Stimulated activated memory B cell treated with anti-CD40 and anti-IgM and Interleukin-4, amounts not matched to agents 10 μg/mL and 1 μg/mL and 100 μg/mL, for 72 hours (primary cell): ENCODE measurements around the gene BCAM.
"Not testable (repeated sequence)": the region's sequence is repeated elsewhere in the genome, so short reads cannot be mapped to it uniquely, and the experiment has no call there.

ENCODE experiments used
- ATAC-seq: fragments of 150-1000 bp; cut with Tn5 transposase; 2 replicates; pipeline ENCODE4 v1.10.0; 2021
- H3K27ac Mint-ChIP-seq: one replicate; pipeline ENCODE4 v1.8.0; 2022; ENCODE audit warnings: mild to moderate bottlenecking, mixed read lengths
- H3K27me3 Mint-ChIP-seq: one replicate; pipeline ENCODE4 v1.8.0; 2022; ENCODE audit warnings: mixed read lengths
- H3K36me3 Mint-ChIP-seq: one replicate; pipeline ENCODE4 v1.8.0; 2022; ENCODE audit warnings: mixed read lengths
- H3K4me1 Mint-ChIP-seq: one replicate; pipeline ENCODE4 v1.8.0; 2022; ENCODE audit warnings: mixed read lengths
- H3K4me3 Mint-ChIP-seq: one replicate; pipeline ENCODE4 v1.8.0; 2022; ENCODE audit warnings: mild to moderate bottlenecking, moderate library complexity, mixed read lengths
- H3K9me3 Mint-ChIP-seq: one replicate; pipeline ENCODE4 v1.8.0; 2022; ENCODE audit warnings: mixed read lengths

Gene BCAM

DNA sequence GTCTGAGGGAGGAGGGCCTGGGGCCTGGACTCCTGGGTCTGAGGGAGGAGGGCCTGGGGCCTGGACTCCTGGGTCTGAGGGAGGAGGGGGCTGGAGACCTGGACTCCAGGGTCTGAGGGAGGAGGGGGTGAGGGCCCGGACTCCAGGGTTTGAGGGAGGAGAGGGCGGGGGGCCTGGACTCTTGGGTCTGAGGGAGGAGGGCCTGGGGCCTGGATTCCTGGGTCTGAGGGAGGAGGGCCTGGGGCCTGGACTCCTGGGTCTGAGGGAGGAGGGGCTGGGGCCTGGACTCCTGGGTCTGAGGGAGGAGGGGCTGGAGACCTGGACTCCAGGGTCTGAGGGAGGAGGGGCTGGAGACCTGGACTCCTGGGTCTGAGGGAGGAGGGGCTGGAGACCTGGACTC is 27.2 kb upstream of the BCAM start:
- not testable (repeated sequence) for H3K9me3 Mint-ChIP-seq, H3K4me3 Mint-ChIP-seq, H3K4me1 Mint-ChIP-seq, H3K27ac Mint-ChIP-seq, H3K36me3 Mint-ChIP-seq, ATAC-seq
- H3K27me3 Mint-ChIP-seq: peaks cover 32% of the 10 kb centered on the region

DNA sequence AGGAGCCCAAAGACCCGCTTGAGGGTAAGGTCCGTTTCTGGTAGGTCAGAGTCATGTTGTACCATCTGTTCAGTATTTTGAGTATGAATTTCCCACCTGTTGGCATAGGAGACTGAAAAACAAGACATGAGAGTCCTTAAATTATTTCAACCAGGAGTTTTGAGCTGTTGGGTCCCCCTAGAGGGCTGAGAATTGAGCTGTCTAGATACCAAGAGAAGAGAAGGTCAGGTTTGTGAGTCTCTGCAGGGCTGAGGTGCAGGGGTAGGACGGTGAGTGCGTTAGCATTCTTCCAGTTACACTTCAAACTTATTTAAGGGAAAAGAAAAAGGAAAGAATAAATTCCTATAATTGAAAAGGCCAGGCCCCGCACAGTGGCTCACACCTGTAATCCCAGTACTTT is 26.2 kb upstream of the BCAM start:
- peaks cover 30% of the 10 kb centered on the region for H3K27me3 Mint-ChIP-seq

DNA sequence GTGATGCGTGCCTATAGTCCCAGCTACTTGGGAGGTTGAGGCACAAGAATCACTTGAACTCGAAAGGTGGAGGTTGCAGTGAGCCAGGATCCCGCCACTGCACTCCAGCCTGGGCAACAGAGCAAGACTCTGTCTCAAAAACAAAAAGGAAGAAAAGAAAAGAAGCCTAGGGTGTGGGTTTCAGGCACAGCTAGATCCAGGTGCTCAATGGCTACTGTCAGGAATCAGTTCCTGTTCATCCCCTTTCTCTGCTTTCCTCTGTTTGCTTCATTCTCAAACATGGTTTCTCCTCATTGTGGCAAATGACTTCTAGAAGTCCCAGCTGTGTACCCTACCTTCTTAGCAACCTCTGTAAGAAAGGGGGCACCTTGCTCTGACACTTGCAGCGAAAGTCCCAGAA is 25.4 kb upstream of the BCAM start:
- Mint-ChIP-seq H3K4me3 (no peak overlapping the region), H3K36me3 (no peaks in the 10 kb centered on the region), H3K4me1 (peaks cover 8% of the 10 kb centered on the region), H3K27me3 (peaks cover 28% of the 10 kb centered on the region), H3K9me3 (no peaks in the 10 kb centered on the region), H3K27ac (no peak overlapping the region)
- no peak for ATAC-seq

More for the DNA sequence above, 26.2 kb upstream of the BCAM start:
- Mint-ChIP-seq H3K27ac (no peak overlapping the region), H3K9me3 (no peaks in the 10 kb centered on the region), H3K4me3 (no peak overlapping the region), H3K4me1 (peaks cover 8% of the 10 kb centered on the region), H3K36me3 (no peaks in the 10 kb centered on the region)
- ATAC-seq: no peak

DNA sequence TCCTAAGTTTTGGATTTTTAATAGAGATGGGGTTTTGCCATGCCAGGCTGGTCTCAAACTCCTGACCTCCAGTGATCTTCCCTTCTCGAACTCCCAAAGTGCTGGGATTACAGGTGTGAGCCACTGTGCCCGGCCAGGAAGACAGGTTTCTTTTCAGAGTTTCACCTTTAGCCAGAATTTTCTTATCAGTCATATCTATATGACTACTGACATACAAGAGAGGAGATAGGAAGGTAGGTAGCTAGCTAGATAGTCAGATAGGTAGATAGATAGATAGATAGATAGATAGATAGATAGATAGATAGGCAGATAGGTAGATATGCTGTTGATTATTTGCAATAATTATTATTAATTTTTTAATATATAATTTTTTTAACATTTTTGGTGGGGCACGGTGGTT is 23.6 kb upstream of the BCAM start:
- Mint-ChIP-seq H3K27me3 (peaks cover 27% of the 10 kb centered on the region), H3K4me3 (no peak overlapping the region), H3K36me3 (no peaks in the 10 kb centered on the region), H3K27ac (no peak overlapping the region), H3K9me3 (no peaks in the 10 kb centered on the region), H3K4me1 (peaks cover 8% of the 10 kb centered on the region)
- no peak for ATAC-seq

DNA sequence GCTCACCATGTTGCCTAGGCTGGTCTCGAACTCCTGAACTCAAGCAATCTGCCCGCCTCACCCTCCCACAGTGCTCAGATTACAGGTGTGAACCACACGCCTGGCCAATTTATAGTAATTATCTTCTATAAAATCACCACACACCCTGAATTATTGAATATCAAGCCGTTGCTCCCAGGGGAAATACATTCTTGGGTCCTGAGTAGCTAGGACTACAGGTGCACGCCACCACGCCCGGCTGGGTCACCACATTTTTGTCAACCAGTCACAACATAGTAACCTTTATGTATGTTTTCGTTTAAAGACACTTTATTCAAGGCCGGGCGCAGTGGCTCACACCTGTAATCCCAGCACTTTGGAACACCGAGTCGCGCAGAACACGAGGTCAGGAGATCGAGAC is 22.9 kb upstream of the BCAM start:
- peaks cover 8% of the 10 kb centered on the region for H3K4me1 Mint-ChIP-seq
- H3K9me3 Mint-ChIP-seq: no peaks in the 10 kb centered on the region
- no peak overlapping the region for H3K27ac Mint-ChIP-seq
- H3K4me3 Mint-ChIP-seq: no peak overlapping the region
- no peaks in the 10 kb centered on the region for H3K36me3 Mint-ChIP-seq
- ATAC-seq: no peak
- H3K27me3 Mint-ChIP-seq: peaks cover 27% of the 10 kb centered on the region

DNA sequence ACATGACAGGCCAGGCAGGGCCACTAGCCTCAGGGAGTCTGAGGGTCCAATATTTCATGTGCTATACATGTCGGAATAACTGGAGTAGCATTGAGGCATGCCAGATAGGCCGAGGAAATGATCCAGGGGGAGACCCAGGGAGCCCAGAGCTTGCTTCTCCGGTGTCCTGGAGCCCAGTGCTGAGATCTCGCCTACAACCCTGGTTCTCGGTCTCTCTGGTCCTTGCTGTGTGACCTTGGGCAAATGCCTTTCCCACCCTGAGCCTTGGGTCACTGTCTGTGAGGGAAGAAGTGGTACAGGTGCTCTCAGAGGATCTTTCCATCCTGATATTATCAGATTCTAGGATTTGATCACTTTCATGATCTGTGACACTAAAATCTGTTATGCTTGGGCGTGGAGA is 19.9 kb upstream of the BCAM start:
- Mint-ChIP-seq H3K4me3 (no peak overlapping the region), H3K27me3 (peaks cover 45% of the 10 kb centered on the region), H3K4me1 (peaks cover 17% of the 10 kb centered on the region), H3K27ac (no peak overlapping the region), H3K9me3 (no peaks in the 10 kb centered on the region), H3K36me3 (no peaks in the 10 kb centered on the region)
- no peak for ATAC-seq

DNA sequence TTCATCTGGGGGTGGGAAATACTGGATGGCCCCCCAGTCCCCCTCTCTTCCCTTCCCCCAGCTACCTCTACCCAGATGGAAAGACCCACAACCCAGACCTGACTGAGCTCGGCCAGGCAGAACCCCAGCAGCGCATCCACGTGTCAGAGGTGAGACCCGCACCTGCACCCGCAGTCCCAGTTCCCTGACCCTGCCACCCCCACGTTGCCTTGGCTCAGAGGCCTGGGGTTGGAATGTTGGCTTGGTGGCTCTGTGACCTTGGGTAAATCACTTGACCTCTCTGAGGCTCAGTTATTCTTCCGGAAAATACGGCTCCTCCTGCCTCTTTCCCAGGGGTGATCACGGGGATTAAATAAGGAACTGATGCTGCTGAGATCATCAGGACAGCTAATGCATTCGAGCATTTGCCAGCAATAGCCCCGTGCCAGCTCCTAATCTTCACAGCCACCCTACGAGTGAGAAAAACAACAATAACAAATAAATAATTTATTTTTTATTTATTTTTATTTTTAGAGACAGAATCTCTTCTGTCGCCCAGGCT is 18.9 kb upstream of the BCAM start:
- no peak for ATAC-seq
- peaks cover 47% of the 10 kb centered on the region for H3K27me3 Mint-ChIP-seq
- no peak overlapping the region for H3K27ac Mint-ChIP-seq
- H3K4me1 Mint-ChIP-seq: peaks cover 10% of the 10 kb centered on the region
- H3K36me3 Mint-ChIP-seq: no peaks in the 10 kb centered on the region
- H3K9me3 Mint-ChIP-seq: no peaks in the 10 kb centered on the region
- no peak overlapping the region for H3K4me3 Mint-ChIP-seq

DNA sequence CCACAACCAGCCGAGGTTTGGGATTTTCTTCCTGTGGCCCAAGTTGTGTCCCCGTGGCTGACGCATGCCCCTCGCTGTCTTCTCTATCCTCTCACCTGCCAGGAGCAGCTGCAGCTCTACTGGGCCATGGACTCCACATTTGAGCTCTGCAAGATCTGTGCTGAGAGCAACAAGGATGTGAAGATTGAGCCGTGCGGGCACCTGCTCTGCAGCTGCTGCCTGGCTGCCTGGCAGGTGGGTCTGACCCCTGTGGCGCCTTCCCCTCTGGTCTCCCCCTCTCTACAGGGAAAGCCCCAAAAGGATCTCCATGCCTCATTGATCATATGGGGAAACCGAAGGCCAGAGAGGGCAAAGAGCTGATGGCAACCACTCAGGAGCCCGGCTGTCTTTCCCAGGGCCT is 16.6 kb upstream of the BCAM start:
- Mint-ChIP-seq H3K4me3 (no peak overlapping the region), H3K4me1 (peaks cover 10% of the 10 kb centered on the region), H3K27ac (no peak overlapping the region), H3K36me3 (no peaks in the 10 kb centered on the region), H3K27me3 (peaks cover 52% of the 10 kb centered on the region), H3K9me3 (no peaks in the 10 kb centered on the region)
- peak; percentile 81 for ATAC-seq

DNA sequence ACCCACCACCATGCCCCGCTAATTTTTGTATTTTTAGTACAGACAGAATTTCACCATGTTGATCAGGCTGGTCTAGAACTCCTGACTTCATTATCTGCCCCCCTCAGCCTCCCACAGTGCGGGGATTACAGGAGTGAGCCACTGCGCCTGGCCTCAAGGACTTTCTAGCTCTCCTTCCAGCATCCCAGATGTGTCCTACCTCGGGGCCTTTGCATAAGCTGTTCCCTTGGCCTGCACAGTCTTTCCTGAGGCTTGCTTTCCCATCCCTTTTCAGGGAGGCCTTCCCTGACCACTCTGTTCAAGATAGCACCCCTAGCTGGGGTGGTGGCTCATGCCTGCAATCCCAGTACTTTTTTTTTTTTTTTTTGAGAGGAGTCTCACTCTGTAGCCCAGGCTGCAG is 14.3 kb upstream of the BCAM start:
- H3K36me3 Mint-ChIP-seq: no peaks in the 10 kb centered on the region
- no peak overlapping the region for H3K4me3 Mint-ChIP-seq
- ATAC-seq: no peak
- H3K9me3 Mint-ChIP-seq: no peaks in the 10 kb centered on the region
- peaks cover 75% of the 10 kb centered on the region for H3K27me3 Mint-ChIP-seq
- H3K27ac Mint-ChIP-seq: no peak overlapping the region
- H3K4me1 Mint-ChIP-seq: peaks cover 14% of the 10 kb centered on the region

DNA sequence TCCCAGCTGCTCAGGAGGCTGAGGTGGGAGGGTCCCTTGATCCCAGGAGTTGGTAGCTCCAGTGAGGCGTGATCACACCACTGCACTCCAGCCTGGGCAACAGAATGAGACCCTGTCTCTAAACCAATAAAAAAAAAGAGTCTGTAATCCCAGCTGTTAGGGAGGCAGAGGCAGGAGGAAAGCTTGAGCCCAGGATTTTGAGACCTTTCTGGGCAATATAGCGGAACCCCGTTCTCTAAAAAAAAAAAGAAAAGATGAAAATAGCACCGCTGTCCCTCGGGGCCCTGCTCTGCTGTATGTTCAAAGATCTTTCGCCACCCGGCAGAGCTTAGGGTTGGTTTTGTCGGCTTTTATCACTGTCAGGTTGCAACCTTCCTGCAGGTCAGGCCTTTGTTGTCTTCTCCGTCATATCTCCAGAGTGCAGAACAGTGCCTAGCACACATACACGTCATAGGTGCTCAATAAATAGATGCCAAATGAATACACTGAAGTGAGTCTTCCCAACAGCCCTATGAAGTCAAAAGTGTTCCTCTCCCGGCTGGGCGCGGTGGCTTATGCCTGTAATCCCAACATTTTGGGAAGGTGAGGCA is 13.4 kb upstream of the BCAM start:
- no peaks in the 10 kb centered on the region for H3K9me3 Mint-ChIP-seq

DNA sequence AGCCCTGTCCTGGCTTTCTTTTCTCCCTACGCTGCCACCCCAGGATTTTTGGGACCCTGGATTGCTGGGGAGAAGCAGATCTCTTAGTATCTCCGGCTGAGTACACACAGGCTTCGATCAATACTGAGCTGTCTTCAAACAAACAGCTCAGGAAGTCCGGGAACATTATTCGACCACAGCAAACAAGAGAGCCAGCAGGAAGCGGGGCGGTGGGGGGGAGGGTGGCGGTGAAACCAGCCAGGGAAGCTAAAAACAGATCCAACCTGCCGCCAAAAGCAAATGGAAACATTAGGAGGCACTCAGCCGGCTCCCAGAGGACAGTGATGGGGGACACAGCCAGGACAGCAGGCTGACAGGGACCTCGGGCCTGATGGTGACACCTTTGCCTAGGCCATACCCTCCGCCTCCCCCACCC is 12.2 kb upstream of the BCAM start:
- Mint-ChIP-seq H3K36me3 (no peaks in the 10 kb centered on the region), H3K4me1 (peaks cover 21% of the 10 kb centered on the region), H3K27me3 (peaks cover 74% of the 10 kb centered on the region), H3K27ac (no peak overlapping the region), H3K4me3 (no peak overlapping the region), H3K9me3 (no peaks in the 10 kb centered on the region)
- no peak for ATAC-seq

More for the DNA sequence above, 13.4 kb upstream of the BCAM start:
- peaks cover 19% of the 10 kb centered on the region for H3K4me1 Mint-ChIP-seq
- no peak for ATAC-seq
- no peak overlapping the region for H3K27ac Mint-ChIP-seq
- no peaks in the 10 kb centered on the region for H3K36me3 Mint-ChIP-seq
- H3K4me3 Mint-ChIP-seq: no peak overlapping the region
- peaks cover 74% of the 10 kb centered on the region for H3K27me3 Mint-ChIP-seq

DNA sequence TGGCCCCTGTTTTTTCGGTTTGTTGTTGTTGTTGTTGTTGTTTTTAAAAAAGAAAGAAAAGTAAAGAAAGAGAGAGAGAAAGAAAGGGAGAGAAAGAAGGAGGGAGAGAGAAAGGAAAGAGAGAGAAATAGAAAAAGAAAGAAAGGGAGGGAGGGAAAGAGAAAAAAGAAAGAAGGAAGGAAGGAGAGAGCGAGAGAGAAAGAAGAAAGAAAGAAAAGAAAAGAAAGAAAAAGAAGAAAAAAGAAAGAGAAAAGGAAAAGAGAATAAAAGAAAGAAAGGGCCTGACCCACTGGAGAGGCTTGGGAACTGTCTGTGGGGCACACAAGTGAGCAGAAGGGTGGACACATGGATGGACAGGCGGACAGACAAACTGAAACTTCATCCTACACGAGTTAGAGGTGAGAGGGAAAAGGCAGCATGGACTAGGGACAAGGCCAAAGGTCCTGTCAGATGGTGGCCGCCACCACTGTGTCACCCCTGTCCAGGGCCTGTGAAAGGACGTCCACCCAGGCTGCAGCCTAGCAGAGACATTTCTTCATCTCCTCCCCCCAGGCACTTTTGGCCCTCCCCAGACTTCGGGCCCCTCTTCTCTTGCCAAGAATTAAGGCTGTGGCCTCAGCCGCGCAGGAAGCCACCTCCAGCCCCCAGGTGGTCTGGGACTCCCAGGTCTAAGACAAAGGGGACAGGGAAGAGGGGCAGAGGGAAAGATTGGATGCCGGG is 9.1 kb upstream of the BCAM start:
- no peak for ATAC-seq
- H3K4me1 Mint-ChIP-seq: peaks cover 12% of the 10 kb centered on the region
- H3K36me3 Mint-ChIP-seq: no peaks in the 10 kb centered on the region
- peak overlapping the region; percentile 24 for H3K27ac Mint-ChIP-seq
- H3K4me3 Mint-ChIP-seq: no peak overlapping the region
- H3K27me3 Mint-ChIP-seq: peaks cover 69% of the 10 kb centered on the region
- no peaks in the 10 kb centered on the region for H3K9me3 Mint-ChIP-seq

DNA sequence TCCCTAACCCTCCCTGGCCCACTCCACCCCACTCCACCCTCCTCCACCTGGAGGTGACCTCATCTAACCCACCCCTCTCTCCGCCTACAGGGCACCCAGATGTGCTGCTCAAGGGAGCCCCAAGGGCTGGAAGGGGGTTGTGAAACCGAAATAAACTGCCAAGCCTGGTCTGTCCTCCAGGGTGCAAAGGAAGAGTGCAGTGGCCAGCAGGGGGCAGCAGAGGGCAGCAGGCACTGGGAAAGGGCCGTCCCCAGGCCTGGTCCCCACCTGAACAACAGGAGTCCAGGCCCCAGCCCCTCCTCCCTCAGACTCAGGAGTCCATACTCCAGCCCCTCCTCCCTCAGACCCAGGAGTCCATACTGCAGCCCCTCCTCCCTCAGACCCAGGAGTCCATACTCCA is 8.4 kb upstream of the BCAM start:
- H3K27me3 Mint-ChIP-seq: peaks cover 64% of the 10 kb centered on the region
- no peaks in the 10 kb centered on the region for H3K9me3 Mint-ChIP-seq

DNA sequence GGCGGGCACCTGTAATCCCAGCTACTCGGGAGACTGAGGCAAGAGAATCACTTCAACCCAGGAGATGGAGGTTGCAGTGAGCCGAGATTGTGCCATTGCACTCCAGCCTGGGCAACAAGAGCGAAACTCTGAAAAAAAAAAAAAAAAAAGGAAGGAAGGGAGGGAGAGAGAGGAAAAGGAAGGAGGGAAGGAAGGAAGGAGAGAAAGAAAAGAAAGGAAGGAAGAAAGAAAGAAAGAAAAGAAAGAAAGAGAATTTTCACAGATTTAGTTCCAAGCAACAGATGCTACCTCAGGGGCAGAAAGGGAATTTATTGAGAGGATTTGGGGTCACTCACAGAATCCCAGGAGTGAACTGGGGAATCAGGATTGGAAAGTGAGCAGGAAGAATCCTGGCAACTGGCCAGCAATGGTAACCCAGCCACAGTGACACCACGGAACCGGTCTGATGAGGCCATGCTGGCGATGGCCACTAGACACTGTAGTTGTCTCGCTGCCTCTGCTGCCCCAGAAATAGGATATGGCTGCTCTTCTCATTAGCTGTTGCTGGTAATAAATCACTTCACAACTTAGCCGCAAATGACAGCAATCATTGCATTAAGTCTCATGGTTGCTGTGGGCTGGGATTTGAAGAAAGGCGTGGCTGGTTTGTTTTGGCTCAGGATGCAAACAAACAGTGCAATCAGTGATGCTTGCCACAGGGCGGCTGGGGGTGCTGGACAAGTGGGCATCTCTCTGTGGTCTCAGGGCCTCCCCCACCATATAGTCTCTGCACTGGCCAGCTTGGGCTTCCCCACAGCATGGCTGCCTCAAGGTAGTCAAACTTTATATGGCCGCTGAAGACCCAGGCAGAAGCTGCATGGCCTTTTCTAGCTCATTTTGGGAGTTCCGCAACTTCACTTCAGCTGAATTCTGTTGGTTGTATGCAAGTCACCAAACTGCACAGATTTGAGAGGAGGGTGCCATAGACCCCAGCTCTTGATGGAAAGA is 5.2 kb upstream of the BCAM start:
- Mint-ChIP-seq H3K4me3 (no peak overlapping the region), H3K9me3 (no peaks in the 10 kb centered on the region), H3K27ac (no peak overlapping the region), H3K27me3 (peaks cover 63% of the 10 kb centered on the region), H3K4me1 (peaks cover 19% of the 10 kb centered on the region), H3K36me3 (no peaks in the 10 kb centered on the region)
- no peak for ATAC-seq

More for the DNA sequence above, 8.4 kb upstream of the BCAM start:
- no peaks in the 10 kb centered on the region for H3K36me3 Mint-ChIP-seq
- H3K4me1 Mint-ChIP-seq: peaks cover 12% of the 10 kb centered on the region
- H3K4me3 Mint-ChIP-seq: no peak overlapping the region
- ATAC-seq: peak; percentile 87
- H3K27ac Mint-ChIP-seq: no peak overlapping the region

DNA sequence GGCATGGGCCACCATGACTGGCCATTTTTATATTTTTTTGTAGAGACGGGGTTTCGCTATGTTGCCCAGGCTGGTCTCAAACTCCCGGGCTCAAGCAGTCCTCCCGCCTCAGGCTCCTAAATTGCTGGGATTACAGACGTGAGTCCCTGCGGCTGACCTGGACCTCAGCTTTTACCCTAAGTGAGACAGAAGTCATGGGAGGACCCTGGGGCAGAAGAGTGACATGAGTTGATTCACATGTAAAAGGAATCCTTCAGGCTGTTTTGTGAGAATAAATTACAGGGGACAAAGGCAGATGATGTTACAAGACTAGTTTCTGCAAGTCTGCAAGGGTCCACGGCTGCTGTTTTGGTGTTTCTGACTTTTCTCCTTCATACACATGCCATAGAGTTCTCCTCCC is 2.6 kb upstream of the BCAM start:
- H3K9me3 Mint-ChIP-seq: no peaks in the 10 kb centered on the region
- H3K4me1 Mint-ChIP-seq: peaks cover 7% of the 10 kb centered on the region
- peaks cover 74% of the 10 kb centered on the region for H3K27me3 Mint-ChIP-seq
- no peak overlapping the region for H3K27ac Mint-ChIP-seq
- no peak for ATAC-seq
- H3K4me3 Mint-ChIP-seq: no peak overlapping the region
- no peaks in the 10 kb centered on the region for H3K36me3 Mint-ChIP-seq
